SKM-1 (cell line): ENCODE results near the gene NUBP2.

ENCODE experiments used
- DNase-seq: peaks from one replicate; lab custom pipeline; 2025; ENCODE audit not compliant: unreplicated experiment; lab: John Stamatoyannopoulos, UW

Gene NUBP2

GRCh38 chr16:1757714-1758461 lies 24.9 kb upstream of the NUBP2 start:
- no peak for DNase-seq

- no peak for DNase-seq
Observed at GRCh38 chr16:1758923-1759322, 23.8 kb upstream of the NUBP2 start.

- DNase-seq = no peak
Observed at GRCh38 chr16:1759511-1759910, 23.2 kb upstream of the NUBP2 start.

GRCh38 chr16:1760911-1761310 lies 21.8 kb upstream of the NUBP2 start:
- DNase-seq = no peak

- no peak for DNase-seq
Observed at GRCh38 chr16:1761751-1762150, 21.0 kb upstream of the NUBP2 start.

- DNase-seq = no peak
Observed at GRCh38 chr16:1762196-1762878, 20.4 kb upstream of the NUBP2 start.

GRCh38 chr16:1762879-1763520 lies 19.8 kb upstream of the NUBP2 start:
- no peak for DNase-seq

GRCh38 chr16:1763521-1764511 lies 18.9 kb upstream of the NUBP2 start:
- no peak for DNase-seq

- DNase-seq = no peak
Observed at GRCh38 chr16:1764971-1765370, 17.8 kb upstream of the NUBP2 start.

GRCh38 chr16:1765826-1766225 lies 16.9 kb upstream of the NUBP2 start:
- DNase-seq = no peak

- no peak for DNase-seq
Observed at GRCh38 chr16:1766231-1766630, 16.5 kb upstream of the NUBP2 start.

- no peak for DNase-seq
Observed at GRCh38 chr16:1766701-1767100, 16.1 kb upstream of the NUBP2 start.

- DNase-seq = no peak
Observed at GRCh38 chr16:1767116-1767994, 15.4 kb upstream of the NUBP2 start.

- no peak for DNase-seq
Observed at GRCh38 chr16:1768061-1768766, 14.5 kb upstream of the NUBP2 start.

- DNase-seq = no peak
Observed at GRCh38 chr16:1768767-1769401, 13.9 kb upstream of the NUBP2 start.

GRCh38 chr16:1769402-1770300 lies 13.1 kb upstream of the NUBP2 start:
- no peak for DNase-seq

- DNase-seq = no peak
Observed at GRCh38 chr16:1770328-1771187, 12.2 kb upstream of the NUBP2 start.
